Pancreas (tissue), 10 donors: Measurements from ENCODE around the gene ESD. TPM values are rescaled to one million over a fixed set of nuclear protein-coding genes. Genes with fewer than 3 reads are reported as not detected.

Source experiments
- ATAC-seq, 4 donors: fragments of 200-7000 bp; cut with Tn5 transposase; one replicate each; pipeline versions ENCODE4 v1.8.0 to v1.9.1; 2020; ENCODE audit warnings: mild to moderate bottlenecking in 4 of 4, moderate library complexity in 4 of 4
- DNase-seq, 6 donors: peaks; one replicate each; pipeline ENCODE4 v3.0.0-alpha.2; 2020
- FAIRE-seq: peaks from 2 replicates; lab custom pipeline; 2012; peaks lifted over from hg19 to GRCh38; lab: Jason Lieb, UNC
- H3K27ac ChIP-seq, 4 donors: fragments of 200-600 bp; sonication (generic); 1 replicate in 3 of 4; 2 replicates in 1 of 4; pipeline versions ENCODE4 v1.5.0 to v1.8.0; 2020
- H3K27me3 ChIP-seq, 4 donors: fragments of 200-600 bp; one replicate each; pipeline ENCODE4 v1.8.0; 2021
- H3K36me3 ChIP-seq, 3 donors: fragments of 200-600 bp; sonication (generic) in 1 of 3; one replicate each; pipeline versions ENCODE4 v1.5.0 to v1.8.0; 2020 to 2021
- H3K4me1 ChIP-seq, 3 donors: fragments of 200-600 bp; one replicate each; pipeline ENCODE4 v1.8.0; 2021
- H3K4me3 ChIP-seq, 4 donors: fragments of 200-600 bp; sonication (generic) in 2 of 4; one replicate each; pipeline versions ENCODE4 v1.5.0 to v1.8.0; 2020 to 2021
- H3K9me3 ChIP-seq, 4 donors: fragments of 200-600 bp; one replicate each; pipeline ENCODE4 v1.8.0; 2021
- CTCF ChIP-seq, 4 donors: fragments of 200-600 bp; sonication (generic) in 3 of 4; IDR thresholded peaks; one replicate each; pipeline versions ENCODE4 v1.5.0 to v1.8.0; 2021; ENCODE audit warnings: antibody characterized with exemption in 4 of 4
- WGBS, 2 donors: extraction: QIAGEN DNeasy Blood & Tissue Kit; methylation state at CpG; one replicate each; pipeline ENCODE4 v1.1.7; 2013; 5-methylcytosine and 5-hydroxymethylcytosine counted together
- intact Hi-C, 3 donors: fragments of 100-400 bp; cut with DNase I; formaldehyde crosslinking; loops; one replicate each; pipeline versions ENCODE4 v1.11.1 to v1.14.2; 2022
- polyA plus RNA-seq, 2 donors: library from polyadenylated mRNA; stranded (reverse); fragments of 200-250 nt; gene quantifications; one replicate each; pipeline ENCODE4 v1.2.3, GENCODE V29; 2013
- total RNA-seq, 6 donors: library from RNA; stranded (reverse); fragmentation: NEBNext Ultra II Directional in 4 of 6; extraction: Animal tissue kit (Norgen Biotek cat#: 25700) in 4 of 6; gene quantifications; one replicate each; pipeline versions ENCODE4 v1.2.1 to v1.2.4, GENCODE V29; 2021 to 2023
- donor health status: healthy with polysubstance abuse.
- donor health status: DM: no; HTN: no; CAD: no; lungs with moderate emphysema.
- donor health status: DM: no; HTN: no; CAD: no.
- donor health status: control.
- donor health status: control.
- donor health status: Bipolar disorder and iron deficiency.
- donor health status: DM: yes; HTN: yes; CAD: no.
- donor health status: DM: no; HTN: no; CAD: no.
- donor health status: DM: no; HTN: no; CAD: no.
- donor health status: DM: yes; HTN: yes; CAD: no.

ESD gene
- total and polyA plus RNA-seq, 8 donors: 19.2 to 58.9 (median 31.0) TPM

DNA sequence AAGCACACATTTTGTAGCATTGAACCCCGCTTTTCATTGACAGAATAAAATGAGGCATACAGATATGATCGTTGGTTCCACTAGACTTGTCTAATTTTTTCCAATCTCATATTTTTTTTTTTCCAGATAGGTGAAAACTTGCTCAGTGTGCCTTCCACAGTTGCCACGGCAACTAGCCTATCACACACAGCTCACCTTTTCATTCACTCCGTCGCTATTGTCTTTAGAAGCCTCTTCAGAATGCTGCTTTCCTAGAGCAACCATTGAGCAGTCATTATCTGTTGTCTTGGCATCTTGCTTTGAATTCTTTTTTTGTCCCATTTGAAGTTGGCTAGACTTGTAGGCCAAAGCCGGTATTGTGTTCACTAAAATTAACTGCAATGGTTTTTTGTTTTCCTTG lies 37.7 kb upstream of the ESD start:
- no peak overlapping the region for H3K4me3 ChIP-seq
- no peaks in the 10 kb centered on the region for H3K27me3 ChIP-seq
- no peak for ATAC-seq
- no peak for FAIRE-seq
- H3K27ac ChIP-seq: no peak overlapping the region
- H3K4me1 ChIP-seq: no peaks in the 10 kb centered on the region
- H3K36me3 ChIP-seq: no peaks in the 10 kb centered on the region
- 65 to 75% methylated on average over 6 of the region's 6 CpGs for WGBS, 2 donors
- H3K9me3 ChIP-seq: no peaks in the 10 kb centered on the region
- intact Hi-C loops: no loop called here
- no peak for DNase-seq
- no peak for TF ChIP-seq CTCF (IDR thresholded peaks at IDR 0.05)

- no peaks in the 10 kb centered on the region for H3K27me3 ChIP-seq
- WGBS, 2 donors: 16 to 20% methylated on average over 5 of the region's 5 CpGs
- no peaks in the 10 kb centered on the region for H3K9me3 ChIP-seq
- ATAC-seq (peak in 3 of 4 donors; percentile 44 to 59 (median 51)), DNase-seq (peak in 1 of 6 donors; percentile 21), FAIRE-seq (peak; percentile 94)
- H3K4me1 ChIP-seq: no peaks in the 10 kb centered on the region
- intact Hi-C loops: no loop called here
- H3K27ac ChIP-seq: no peak overlapping the region
- no peak overlapping the region for H3K4me3 ChIP-seq
- no peaks in the 10 kb centered on the region for H3K36me3 ChIP-seq
- TF ChIP-seq CTCF (IDR thresholded peaks at IDR 0.05): peak; percentile 18 to 50 (median 44)
These were observed 34.7 kb upstream of the ESD start for GRCh38 chr13:46831588-46832194.

- H3K27ac ChIP-seq: no peak overlapping the region
- intact Hi-C loops: no loop called here
- H3K36me3 ChIP-seq: no peaks in the 10 kb centered on the region
- H3K4me3 ChIP-seq: no peak overlapping the region
- no peaks in the 10 kb centered on the region for H3K9me3 ChIP-seq
- TF ChIP-seq CTCF (IDR thresholded peaks at IDR 0.05): no peak
- no peaks in the 10 kb centered on the region for H3K27me3 ChIP-seq
- FAIRE-seq (no peak), ATAC-seq (no peak), DNase-seq (no peak)
- H3K4me1 ChIP-seq: no peaks in the 10 kb centered on the region
These were observed 33.5 kb upstream of the ESD start for GRCh38 chr13:46830405-46831005.

DNA sequence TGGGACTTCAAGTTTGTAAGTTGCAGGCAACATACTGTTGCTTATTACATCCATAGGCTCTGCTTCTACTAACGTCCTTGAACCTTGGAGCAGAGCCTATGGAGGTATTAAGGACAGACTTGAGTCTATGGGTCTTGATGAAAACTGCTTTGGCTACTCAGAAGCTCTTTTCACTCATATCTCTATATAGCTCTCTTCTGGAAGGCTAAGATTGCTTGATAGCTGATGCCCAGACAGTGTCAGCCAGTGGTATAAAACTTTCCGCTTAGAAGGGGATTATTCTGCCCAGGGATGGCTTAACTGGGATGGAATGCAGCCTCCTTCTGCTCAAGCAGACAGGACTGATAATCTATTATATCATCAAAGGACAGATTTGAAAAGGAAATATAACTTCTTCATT lies 25.6 kb upstream of the ESD start:
- ATAC-seq: no peak
- Histone ChIP-seq H3K27ac (no peak overlapping the region), H3K36me3 (no peaks in the 10 kb centered on the region), H3K9me3 (no peaks in the 10 kb centered on the region), H3K27me3 (no peaks in the 10 kb centered on the region), H3K4me1 (no peaks in the 10 kb centered on the region), H3K4me3 (no peak overlapping the region)
- DNase-seq: no peak
- TF ChIP-seq CTCF (IDR thresholded peaks at IDR 0.05): no peak
- intact Hi-C loops: no loop called here
- FAIRE-seq: no peak
- WGBS, 2 donors: 73 to 77% methylated on average over 2 of the region's 2 CpGs

DNA sequence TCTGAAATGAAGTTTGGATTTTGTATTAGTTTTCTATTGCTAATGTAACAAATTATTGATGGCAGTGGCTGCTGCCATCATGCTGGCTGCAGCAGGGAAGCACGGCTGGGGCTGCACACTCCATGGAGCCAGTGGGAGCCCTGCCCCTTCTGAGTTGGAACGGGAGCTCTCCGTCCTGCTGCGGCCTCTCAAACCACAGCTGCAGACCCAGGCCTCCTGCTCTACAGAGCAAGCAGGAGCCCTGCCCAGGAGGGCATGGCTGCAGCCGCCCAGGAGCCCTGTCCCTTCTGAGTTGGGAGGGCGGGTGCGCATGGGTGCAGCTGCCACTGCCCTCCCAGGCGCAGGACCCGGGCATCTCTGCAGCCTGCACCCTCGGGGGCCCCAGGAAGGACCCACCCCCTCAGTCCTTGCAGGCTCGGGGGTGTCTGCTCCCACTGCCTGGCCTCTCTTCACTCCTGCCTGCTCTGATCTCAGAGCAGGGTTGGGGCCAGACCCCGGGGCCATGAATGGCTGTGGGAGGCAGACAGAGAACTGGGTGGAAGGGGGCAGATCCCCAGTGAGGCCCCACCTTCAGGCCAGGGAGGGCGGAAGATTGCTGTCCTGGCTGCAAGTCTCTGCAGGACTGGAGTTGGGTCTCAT lies 21.0 kb upstream of the ESD start:
- Histone ChIP-seq H3K4me3 (no peak overlapping the region), H3K36me3 (no peaks in the 10 kb centered on the region), H3K27me3 (no peaks in the 10 kb centered on the region), H3K27ac (no peak overlapping the region), H3K4me1 (no peaks in the 10 kb centered on the region), H3K9me3 (no peaks in the 10 kb centered on the region)
- no peak for TF ChIP-seq CTCF (IDR thresholded peaks at IDR 0.05)
- FAIRE-seq: no peak
- intact Hi-C loops: no loop called here
- no peak for ATAC-seq
- DNase-seq: peak in 1 of 6 donors; percentile 38
- 73 to 84% methylated on average over 12 to 13 of the region's 13 CpGs for WGBS, 2 donors
